AG08395 (cell line): Measurements from ENCODE around the gene OXGR1.

Experiments used
- DNase-seq: peaks from one replicate; pipeline ENCODE4 v3.0.0; 2012; ENCODE audit warnings: mixed read lengths, low spot score

The OXGR1 gene

GRCh38 chr13:96963786-96964475, 30.3 kb downstream of the OXGR1 start:
- DNase-seq: no peak

- DNase-seq: no peak
Observed at GRCh38 chr13:96960379-96960778, 33.9 kb downstream of the OXGR1 start.

DNA sequence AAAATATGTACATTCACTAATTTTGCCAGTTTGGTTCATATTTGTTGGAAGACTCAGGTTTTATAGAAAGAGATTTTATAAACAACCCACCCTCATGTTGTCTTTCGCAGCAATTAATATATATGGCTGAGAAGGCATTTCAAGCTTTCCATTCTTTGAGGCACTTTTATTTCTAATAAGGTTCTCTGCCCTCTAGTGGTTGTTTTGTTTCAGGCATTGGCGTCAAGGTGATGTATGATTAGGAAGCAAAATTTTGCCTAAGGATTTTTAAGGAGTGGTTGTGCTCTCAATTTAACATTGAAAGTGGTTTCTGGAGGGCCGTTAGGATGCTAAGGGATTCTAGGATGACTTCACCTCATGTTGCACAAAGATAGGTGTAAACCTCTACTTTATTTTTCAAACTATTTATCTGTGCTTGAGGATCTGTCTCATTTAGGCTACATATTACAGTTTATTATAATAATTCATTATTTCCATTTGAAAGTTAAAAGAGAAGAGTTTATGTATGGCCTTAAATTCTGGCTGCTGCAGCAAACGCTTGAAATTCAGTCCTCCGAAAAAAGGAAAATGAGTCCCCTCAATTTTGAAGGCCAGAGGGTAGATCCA, 35.9 kb downstream of the OXGR1 start:
- peak; percentile 22 for DNase-seq

DNA sequence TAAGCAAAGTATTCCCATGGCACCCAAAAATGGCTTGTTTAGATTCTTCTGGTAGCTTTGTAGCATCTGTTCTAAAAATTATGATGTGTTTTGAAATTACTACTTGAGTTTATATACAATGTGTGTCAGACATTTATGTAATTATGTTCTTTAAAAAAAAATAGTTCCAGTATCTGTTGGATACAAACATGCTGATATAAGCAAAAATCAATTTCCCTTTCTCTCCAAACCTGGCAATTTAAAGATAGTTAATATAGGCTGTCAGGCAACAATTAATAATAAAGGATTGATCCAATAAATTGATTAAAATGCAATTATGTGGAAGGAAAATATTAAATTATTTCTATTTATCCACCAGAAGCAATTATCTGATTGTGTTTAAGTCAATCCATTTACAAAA, 41.7 kb downstream of the OXGR1 start:
- no peak for DNase-seq

DNA sequence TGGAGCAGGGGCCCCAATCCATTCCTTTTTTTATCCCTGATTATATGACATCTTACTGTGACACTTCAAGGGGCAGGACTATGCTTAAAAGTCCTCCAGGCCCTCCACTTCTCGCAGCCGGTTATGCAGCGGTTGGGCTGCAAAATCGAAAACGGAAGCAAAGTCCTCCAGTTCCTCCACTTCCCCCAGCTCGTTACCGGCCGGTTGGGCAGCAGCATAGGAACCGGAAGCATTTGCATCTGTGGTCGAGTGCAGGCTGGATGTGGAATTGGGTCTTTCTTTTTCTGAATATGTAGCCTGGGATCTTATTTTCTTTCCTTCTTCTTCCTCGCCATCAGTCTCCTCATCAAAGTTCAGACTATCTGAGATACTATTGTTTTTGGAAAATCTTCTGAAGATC, 46.1 kb downstream of the OXGR1 start:
- DNase-seq: no peak

- no peak for DNase-seq
Observed at GRCh38 chr13:96947343-96947910, 46.8 kb downstream of the OXGR1 start.

- no peak for DNase-seq
Observed at GRCh38 chr13:96946709-96947311, 47.5 kb downstream of the OXGR1 start.

DNA sequence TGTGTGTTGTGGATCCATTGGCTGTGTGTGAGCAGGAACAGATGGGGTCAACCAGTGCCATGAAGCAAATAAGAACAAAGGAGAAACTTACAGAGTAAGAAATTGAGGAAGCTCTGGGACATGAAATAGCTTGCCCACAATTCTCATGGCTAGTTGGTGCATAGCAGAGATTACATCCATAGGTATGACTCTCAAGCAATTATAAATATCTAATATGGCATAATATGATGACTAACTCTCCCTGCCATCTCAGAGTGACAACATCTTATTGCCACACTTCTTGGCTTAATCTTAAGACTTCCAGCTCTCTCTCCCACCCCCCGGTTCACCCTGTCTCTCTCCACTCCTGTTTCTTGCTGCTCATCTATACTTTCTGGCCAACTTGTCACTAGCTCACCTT, 53.3 kb downstream of the OXGR1 start:
- no peak for DNase-seq

DNA sequence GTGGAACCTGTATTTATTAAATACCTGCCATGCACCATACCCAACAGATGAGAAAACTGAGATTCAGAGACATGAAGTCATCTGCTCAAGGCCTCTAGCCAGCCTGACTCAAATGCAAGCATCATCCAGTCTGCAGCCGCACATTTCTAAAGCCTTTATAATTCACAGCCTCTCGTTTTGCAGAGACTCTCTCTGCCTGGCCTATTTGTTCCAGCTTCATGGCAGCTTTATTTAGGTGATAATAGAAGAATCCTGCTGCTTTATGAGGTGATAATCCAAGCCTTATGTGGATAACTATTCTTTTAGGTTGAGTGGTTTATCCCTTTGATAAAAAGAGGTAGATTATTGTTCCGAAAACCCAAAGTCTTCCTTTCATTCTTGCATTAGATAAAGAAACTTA, 58.4 kb downstream of the OXGR1 start:
- no peak for DNase-seq
